GM19463 (cell line): Measurements from ENCODE around the gene IHH.

Experiments used
- ATAC-seq: cut with Tn5 transposase; IDR thresholded peaks from one replicate; pipeline ENCODE4 v1.9.1; 2021; ENCODE audit warnings: mild to moderate bottlenecking, moderate library complexity; ENCODE audit not compliant: unreplicated experiment

The IHH gene

GRCh38 chr2:219060821-219061791 is at the start of gene IHH:
IHH (minus strand) TSS chr2:219060921; CDS start chr2:219060467, 454 bp downstream.
- ATAC-seq = no peak

- no peak for ATAC-seq
Observed at GRCh38 chr2:219109471-219109870, 48.8 kb upstream of the IHH start.

GRCh38 chr2:219107758-219108157 is 47.0 kb upstream of the IHH start:
- no peak for ATAC-seq

- ATAC-seq = no peak
Observed at GRCh38 chr2:219106251-219106650, 45.5 kb upstream of the IHH start.

DNA sequence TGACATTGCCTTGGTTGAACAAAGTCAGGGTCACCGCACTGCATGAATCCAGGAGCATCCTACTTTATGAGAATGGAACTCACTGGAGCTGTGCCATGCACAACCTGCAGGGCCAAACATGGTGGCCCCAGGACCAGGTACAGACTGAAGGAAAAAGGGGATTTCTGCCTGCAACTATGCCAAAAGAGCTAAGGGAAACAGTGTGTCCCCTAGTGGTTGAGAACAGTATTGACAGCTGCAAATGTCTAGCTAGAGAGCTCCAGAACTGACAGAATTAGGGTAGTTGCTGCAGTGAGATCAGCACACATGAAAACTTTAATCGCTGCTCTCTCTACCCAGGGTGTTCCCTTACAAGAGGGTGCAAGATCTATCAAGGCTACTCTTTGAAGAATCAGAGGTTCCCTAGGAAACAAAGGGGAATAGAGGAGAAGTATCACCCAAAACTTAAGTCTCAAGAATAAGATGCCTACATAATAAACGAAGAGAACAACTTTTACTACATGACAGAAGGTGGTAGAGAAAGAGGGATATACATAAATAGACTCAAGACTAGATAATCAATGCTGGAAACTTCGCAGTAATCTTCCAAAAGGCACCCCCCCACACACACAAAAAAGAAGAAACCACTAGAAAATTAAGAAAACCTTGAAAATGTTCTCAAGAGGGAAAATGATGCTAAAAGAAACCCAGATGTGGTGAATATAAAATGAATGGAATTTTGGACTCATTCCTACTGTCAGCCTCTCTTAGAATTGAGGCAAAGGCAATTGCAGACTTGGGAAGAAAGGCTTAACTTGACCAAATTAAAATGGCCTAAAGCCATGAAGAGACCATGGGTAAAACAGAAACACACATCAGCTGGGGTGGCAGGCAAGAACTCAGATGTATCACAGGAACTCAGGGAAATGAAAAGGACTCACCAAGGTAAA is 43.6 kb upstream of the IHH start:
- ATAC-seq = no peak

DNA sequence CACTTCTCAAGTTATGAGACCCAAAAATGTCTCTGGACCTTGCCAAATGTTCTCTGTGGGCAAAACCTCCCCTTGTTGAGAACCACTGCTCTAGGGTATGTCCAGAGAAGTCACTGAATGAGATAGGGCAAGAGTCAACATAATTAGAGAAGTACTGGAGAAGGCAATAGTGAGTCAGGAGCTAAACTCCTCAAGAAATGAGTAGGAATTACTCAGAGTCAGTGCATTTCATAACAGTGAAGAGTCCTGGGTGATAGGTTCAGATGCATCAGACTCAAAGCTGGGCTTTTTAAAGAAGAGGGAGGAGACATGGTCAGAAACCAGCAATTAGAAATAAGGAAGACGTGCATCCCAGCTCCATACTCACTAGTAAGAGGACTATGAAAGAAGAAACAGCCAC is 38.6 kb upstream of the IHH start:
- ATAC-seq = no peak

DNA sequence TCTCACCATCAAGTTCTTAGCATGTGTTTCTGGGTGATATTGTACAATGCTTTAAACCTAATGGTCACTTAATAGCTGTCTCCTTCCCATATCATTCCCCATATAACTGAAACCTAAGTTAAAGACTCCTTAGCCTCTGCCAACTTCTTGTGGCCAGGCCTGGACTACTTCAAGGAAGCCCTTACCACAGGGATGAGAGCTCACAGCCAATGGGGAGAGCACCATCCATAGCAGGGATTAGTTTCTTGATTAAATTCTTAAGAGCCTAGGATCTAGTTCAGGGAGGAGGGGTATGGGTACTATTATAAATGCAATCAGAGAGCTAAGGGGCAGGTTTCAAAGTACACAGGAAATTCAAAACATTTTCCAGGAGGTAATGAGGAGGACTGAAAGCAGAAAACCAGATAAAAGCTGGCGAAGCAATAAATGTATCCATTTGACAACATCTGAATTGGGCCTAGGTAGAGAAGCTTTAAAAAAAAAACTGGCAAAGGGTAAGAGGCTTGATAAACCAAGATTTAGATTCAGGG is 34.8 kb upstream of the IHH start:
- no peak for ATAC-seq

DNA sequence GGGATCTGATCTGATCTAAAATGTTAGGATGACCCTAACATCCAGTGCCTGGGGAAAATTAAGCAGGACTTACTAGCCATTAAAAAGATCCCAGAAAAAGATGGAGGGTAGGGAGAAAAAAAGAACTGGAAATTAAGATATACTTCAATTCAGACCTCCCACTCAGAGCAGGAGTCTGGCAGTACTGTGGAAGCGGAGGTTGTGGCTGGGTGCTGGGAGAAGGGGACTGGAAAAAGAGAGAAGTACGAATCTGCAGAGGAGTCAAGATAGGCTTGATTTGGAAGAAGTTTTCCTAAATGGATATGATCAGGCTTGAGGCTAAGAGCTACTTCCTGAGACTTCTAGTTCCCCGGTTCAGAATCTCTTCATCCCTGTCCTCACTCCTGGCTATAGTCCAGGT is 33.5 kb upstream of the IHH start:
- ATAC-seq = no peak

- no peak for ATAC-seq
Observed at GRCh38 chr2:219090436-219091299, 29.9 kb upstream of the IHH start.

DNA sequence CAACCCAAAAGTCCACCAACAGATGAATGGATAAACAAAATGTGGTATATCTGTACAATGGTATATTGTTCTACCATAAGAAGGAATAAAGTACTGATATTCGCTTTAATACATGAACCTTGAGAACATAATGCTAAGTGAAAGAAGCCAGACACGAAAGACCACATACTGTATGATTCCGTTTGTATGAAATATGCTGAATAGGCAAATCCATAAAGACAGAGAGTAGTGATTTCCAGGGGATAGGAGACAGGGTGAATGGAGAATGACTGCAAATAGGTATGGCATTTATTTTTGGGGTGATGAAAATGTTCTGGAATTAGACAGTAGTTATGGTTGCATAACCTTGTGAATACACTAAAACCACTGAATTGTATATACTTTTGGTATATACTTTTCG is 28.6 kb upstream of the IHH start:
- ATAC-seq = no peak

DNA sequence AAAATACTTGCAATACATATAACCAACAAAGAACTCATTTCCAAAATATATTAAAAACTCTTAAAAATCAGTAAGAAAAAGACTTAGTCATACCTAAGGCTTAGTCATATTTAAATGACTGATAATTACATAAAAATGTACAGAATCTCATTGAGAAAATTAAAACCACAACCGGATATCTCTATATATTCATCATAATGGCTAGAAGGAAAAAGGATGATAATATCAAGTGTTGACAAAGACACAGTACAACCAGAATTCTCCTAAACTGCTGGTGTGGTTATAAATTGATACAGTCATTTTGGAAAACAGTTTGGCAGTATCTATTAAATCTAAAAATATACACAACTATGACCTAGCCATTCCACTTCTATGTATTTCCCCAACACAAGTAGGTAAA is 27.1 kb upstream of the IHH start:
- no peak for ATAC-seq

DNA sequence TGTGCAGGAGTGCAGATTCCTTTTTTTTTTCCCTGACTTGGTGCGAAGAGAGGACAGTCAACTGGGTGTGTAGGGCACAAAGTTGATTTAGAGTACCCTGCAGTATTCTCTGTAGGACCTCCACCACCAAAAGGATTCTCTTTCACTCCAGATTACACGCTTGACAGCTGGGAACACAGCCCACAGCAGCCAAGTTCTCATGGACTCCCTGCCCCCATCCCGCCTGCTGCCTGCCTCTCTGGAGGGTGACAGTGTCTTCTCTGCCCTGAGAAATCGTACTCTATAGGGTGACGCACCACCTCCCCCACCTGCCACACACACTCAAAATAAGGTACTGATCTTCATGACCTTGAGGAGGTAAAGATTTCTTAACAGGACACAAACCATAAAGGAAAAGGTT is 26.6 kb upstream of the IHH start:
- no peak for ATAC-seq

DNA sequence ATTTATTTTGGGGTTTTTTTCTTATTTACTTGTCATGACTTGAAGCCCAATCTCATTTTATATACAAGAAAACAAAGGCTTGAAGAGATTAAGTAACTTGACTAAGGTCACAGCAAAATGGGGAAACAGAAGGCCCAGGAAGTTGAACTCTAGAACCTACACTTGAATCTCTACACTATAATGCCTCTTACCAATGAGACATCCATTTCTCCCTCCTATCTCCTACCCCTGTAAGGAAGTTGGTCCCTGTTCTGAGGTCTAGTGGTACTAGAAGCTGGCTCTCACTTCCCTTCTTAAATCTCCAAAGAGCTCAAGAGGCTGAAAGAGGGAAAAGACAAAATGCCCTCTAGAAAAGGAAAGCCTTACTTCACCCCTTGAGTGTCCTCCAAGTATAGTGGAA is 25.5 kb upstream of the IHH start:
- ATAC-seq = no peak

- no peak for ATAC-seq
Observed at GRCh38 chr2:219084791-219085190, 24.1 kb upstream of the IHH start.

DNA sequence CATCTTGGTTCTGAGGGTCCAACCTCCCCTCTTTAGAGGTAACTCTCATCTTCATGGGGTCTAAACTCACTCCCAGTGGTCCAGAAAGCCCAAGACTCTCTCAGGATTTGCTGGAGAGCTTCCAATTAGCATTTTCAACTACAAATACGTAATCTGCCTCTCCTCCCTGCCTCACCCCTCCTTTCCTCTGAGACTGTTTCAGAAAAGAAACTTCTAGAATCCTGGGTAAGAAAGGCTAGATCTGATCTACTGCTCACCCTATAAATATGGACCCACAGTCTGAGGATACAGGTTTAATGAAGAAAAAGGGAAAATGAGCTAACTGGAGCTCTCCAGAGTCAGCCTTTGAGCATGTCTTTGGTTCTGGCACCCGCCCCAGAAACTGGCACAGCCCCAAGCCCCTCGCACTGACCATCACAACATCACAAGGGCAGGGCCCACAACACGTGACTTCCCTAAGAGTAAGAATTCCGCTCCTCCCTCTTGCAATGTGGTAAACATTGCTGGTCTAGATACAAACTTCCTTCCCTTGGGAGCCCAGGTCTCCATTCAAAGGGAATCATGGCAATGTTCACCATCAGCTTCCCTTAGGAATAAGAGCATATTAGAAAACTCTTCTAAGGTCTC is 21.7 kb upstream of the IHH start:
- no peak for ATAC-seq

GRCh38 chr2:219081701-219082331 is 21.1 kb upstream of the IHH start:
- ATAC-seq = no peak

DNA sequence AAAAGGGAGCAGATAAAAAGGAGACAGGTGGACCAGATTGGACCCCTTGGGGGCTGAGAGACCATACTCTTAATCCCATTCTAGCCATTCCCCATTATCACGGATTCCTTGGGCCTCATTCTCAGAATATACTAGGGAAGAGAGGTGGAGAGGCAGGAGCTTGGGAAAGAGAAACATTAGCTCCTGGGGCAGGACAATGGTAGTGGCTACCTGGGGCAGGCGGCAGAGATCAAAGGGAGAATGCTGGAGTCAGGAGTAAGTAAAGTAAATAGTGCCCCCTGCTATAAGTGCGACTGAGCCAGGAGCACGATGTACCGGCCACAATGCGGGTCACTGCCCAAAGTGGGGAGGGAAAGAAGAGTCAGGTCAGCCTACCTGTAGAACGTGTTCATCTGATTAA is 20.4 kb upstream of the IHH start:
- ATAC-seq = no peak

- ATAC-seq = no peak
Observed at GRCh38 chr2:219079417-219079816, 18.7 kb upstream of the IHH start.

DNA sequence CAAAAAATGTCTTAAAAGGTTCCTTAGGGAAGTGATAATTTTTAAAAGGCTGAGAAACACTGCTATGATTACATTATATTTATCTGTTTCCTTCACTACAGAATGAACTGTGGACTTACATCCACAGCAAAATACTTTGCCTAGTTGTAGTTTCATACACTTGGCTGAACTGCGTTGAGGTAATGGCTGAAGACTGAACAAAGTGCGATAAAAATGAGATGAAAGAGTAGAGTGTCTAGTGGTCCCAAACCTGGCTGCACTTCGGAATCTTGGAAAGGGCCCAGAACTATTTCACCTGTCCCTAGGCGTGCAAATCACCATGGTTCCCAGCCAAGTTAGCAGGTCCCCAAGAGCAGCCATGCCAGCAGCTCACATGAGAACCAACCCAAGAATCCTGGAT is 18.2 kb upstream of the IHH start:
- ATAC-seq = no peak

DNA sequence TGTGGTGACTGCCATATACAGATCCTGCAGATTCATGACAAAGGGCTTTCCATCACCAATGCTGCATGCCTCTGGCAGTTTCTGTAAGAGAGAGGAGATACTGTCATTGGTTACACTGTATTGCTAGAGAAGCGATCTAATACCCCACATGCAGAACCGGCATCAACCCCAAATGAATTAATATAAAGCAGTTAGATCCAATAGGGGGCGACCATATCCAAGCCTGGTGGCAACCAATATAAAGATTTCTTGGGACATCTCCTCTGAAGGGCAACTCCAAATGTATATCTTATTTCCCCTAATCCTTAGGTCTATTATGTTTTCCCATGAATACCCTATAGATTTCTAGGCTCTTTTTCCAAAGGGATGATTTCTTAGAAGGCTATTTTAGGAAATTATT is 17.4 kb upstream of the IHH start:
- no peak for ATAC-seq
